Stimulated activated CD8-positive, alpha-beta memory T cell treated with anti-CD3 and anti-CD28 coated beads, Interleukin-15, amount 100 ng/mL, for 24 hours (primary cell): ENCODE data around the gene PPP1R2.
A peak's percentile ranks its signal among the peaks of the same experiment; 100 is the strongest.
"Not testable (repeated sequence)": the region's sequence is repeated elsewhere in the genome, so short reads cannot be mapped to it uniquely, and the experiment has no call there.

Experiments
- DNase-seq: peaks from one replicate; pipeline ENCODE4 v3.0.0-alpha.2; 2020; ENCODE audit warnings: low read depth

The PPP1R2 gene

GRCh38 chr3:195542698-195543499 lies at the start of gene PPP1R2:
PPP1R2 (minus strand) TSS chr3:195543325; CDS start chr3:195543025, 300 bp downstream.
- peak; percentile 85 for DNase-seq

GRCh38 chr3:195591852-195592251 lies 48.7 kb upstream of the PPP1R2 start:
- no peak for DNase-seq

GRCh38 chr3:195591220-195591619 lies 48.1 kb upstream of the PPP1R2 start:
- no peak for DNase-seq

- not testable (repeated sequence) for DNase-seq
Observed at GRCh38 chr3:195590381-195590780, 47.3 kb upstream of the PPP1R2 start.

GRCh38 chr3:195589796-195590195 lies 46.7 kb upstream of the PPP1R2 start:
- DNase-seq: not testable (repeated sequence)

- no peak for DNase-seq
Observed at GRCh38 chr3:195587824-195588223, 44.7 kb upstream of the PPP1R2 start.

- DNase-seq: no peak
Observed at GRCh38 chr3:195587406-195587805, 44.3 kb upstream of the PPP1R2 start.

- DNase-seq: no peak
Observed at GRCh38 chr3:195584543-195584870, 41.4 kb upstream of the PPP1R2 start.

GRCh38 chr3:195583831-195584542 lies 40.9 kb upstream of the PPP1R2 start, which contains the start of gene APOD:
APOD (minus strand) TSS chr3:195583940; CDS start chr3:195579461, 4,479 bp downstream.
- no peak for DNase-seq

GRCh38 chr3:195582947-195583346 lies 39.8 kb upstream of the PPP1R2 start:
- no peak for DNase-seq

- DNase-seq: no peak
Observed at GRCh38 chr3:195580744-195581443, 37.8 kb upstream of the PPP1R2 start.

- no peak for DNase-seq
Observed at GRCh38 chr3:195579281-195579680, 36.2 kb upstream of the PPP1R2 start.

- DNase-seq: no peak
Observed at GRCh38 chr3:195578565-195578964, 35.4 kb upstream of the PPP1R2 start.

- DNase-seq: no peak
Observed at GRCh38 chr3:195577645-195578177, 34.6 kb upstream of the PPP1R2 start.

- no peak for DNase-seq
Observed at GRCh38 chr3:195574497-195575304, 31.6 kb upstream of the PPP1R2 start.

- no peak for DNase-seq
Observed at GRCh38 chr3:195573611-195574496, 30.7 kb upstream of the PPP1R2 start.

- DNase-seq: no peak
Observed at GRCh38 chr3:195571361-195571760, 28.2 kb upstream of the PPP1R2 start.

GRCh38 chr3:195570912-195571311 lies 27.8 kb upstream of the PPP1R2 start:
- no peak for DNase-seq

- no peak for DNase-seq
Observed at GRCh38 chr3:195570344-195570743, 27.2 kb upstream of the PPP1R2 start.

- no peak for DNase-seq
Observed at GRCh38 chr3:195568630-195569029, 25.5 kb upstream of the PPP1R2 start.

GRCh38 chr3:195566797-195567196 lies 23.7 kb upstream of the PPP1R2 start:
- DNase-seq: no peak
